ENCODE measurements around the gene IL19.

IL19 gene

GRCh38 chr1:206778031-206778430, 7.5 kb downstream of the IL19 start:
- DNase-seq, result no peak

GRCh38 chr1:206778911-206779310, 8.3 kb downstream of the IL19 start:
- DNase-seq, result peak; percentile 26

GRCh38 chr1:206779638-206780037, 9.1 kb downstream of the IL19 start:
- DNase-seq, result no peak

- DNase-seq, result no peak
These were observed 11.9 kb downstream of the IL19 start for GRCh38 chr1:206782448-206782847.

- DNase-seq, result no peak
These were observed 12.9 kb downstream of the IL19 start for GRCh38 chr1:206783506-206783905.

GRCh38 chr1:206784471-206784903, 13.9 kb downstream of the IL19 start:
- DNase-seq, result no peak

- no peak for DNase-seq
These were observed 14.7 kb downstream of the IL19 start for GRCh38 chr1:206785182-206785765.

GRCh38 chr1:206786212-206786886, 15.8 kb downstream of the IL19 start:
- no peak for DNase-seq

- DNase-seq, result no peak
These were observed 17.3 kb downstream of the IL19 start for GRCh38 chr1:206787891-206788290.

- DNase-seq, result no peak
These were observed 18.0 kb downstream of the IL19 start for GRCh38 chr1:206788487-206789050.

- DNase-seq, result no peak
These were observed 20.1 kb downstream of the IL19 start for GRCh38 chr1:206790502-206791250.

- DNase-seq, result no peak
These were observed 22.5 kb downstream of the IL19 start for GRCh38 chr1:206792939-206793607.

GRCh38 chr1:206793620-206794019, 23.0 kb downstream of the IL19 start:
- DNase-seq, result no peak

GRCh38 chr1:206794294-206794908, 23.8 kb downstream of the IL19 start:
- no peak for DNase-seq

GRCh38 chr1:206796116-206796515, 25.5 kb downstream of the IL19 start:
- no peak for DNase-seq

GRCh38 chr1:206796981-206797402, 26.4 kb downstream of the IL19 start:
- no peak for DNase-seq

- peak; percentile 12 for DNase-seq
These were observed 27.2 kb downstream of the IL19 start for GRCh38 chr1:206797534-206798383.

GRCh38 chr1:206798384-206798996, 27.9 kb downstream of the IL19 start:
- no peak for DNase-seq

- DNase-seq, result no peak
These were observed 28.7 kb downstream of the IL19 start for GRCh38 chr1:206799311-206799710.

GRCh38 chr1:206800411-206800810, 29.8 kb downstream of the IL19 start:
- no peak for DNase-seq

GRCh38 chr1:206800891-206801290, 30.3 kb downstream of the IL19 start:
- no peak for DNase-seq
